HG03565 (cell line): ENCODE data around the gene CLEC4E.
"Not testable (repeated sequence)": the region's sequence is repeated elsewhere in the genome, so short reads cannot be mapped to it uniquely, and the experiment has no call there.

Experiments used
- ATAC-seq: cut with Tn5 transposase; IDR thresholded peaks from one replicate; pipeline ENCODE4 v1.9.1; 2021; ENCODE audit warnings: mild to moderate bottlenecking, moderate library complexity; ENCODE audit not compliant: unreplicated experiment

The CLEC4E gene, protein sequence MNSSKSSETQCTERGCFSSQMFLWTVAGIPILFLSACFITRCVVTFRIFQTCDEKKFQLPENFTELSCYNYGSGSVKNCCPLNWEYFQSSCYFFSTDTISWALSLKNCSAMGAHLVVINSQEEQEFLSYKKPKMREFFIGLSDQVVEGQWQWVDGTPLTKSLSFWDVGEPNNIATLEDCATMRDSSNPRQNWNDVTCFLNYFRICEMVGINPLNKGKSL

DNA sequence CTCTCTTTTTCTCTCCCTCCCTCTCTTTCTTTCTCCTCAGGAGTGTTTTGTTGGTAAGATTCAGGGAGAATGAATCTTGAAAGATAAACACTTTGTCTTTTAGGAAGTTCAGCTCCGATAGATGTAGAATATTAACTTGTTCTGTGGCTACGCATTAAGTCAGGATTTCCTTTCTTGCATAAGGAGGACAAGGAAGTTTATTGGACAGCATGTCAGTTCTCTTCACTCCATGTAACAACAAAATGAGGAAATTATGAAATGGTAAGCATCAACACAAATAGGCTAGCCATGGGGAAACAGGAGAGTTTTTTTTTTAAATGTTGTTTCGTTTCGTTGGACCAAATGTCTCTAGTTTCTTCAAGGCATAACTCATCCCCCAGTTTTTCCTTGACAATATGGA is at the start of gene CLEC4E:
TSS of gene CLEC4E (minus strand) at position 75 of the 400 bp plus-strand sequence. CDS start 108 bp downstream, outside the sequence.
- ATAC-seq, result not testable (repeated sequence)

DNA sequence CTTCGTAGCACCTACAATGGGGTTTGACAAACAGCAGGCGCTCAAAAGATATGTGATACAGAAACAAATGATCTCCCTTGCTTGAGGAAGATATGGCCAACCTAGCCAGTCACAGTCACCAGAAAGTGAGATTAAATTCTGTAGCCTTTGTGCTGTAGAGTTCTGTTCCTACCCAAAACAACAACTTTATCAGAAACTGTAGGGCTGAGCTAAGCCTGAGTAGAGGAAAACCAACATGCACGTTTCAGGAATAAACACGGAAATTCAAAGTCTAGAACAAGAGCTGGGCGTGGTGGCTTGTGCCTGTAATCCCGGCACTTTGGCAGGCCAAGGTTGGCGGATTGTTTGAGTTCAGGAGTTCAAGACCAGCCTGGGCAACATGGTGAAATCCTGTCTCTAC is 49.0 kb upstream of the CLEC4E start:
- ATAC-seq, result no peak

DNA sequence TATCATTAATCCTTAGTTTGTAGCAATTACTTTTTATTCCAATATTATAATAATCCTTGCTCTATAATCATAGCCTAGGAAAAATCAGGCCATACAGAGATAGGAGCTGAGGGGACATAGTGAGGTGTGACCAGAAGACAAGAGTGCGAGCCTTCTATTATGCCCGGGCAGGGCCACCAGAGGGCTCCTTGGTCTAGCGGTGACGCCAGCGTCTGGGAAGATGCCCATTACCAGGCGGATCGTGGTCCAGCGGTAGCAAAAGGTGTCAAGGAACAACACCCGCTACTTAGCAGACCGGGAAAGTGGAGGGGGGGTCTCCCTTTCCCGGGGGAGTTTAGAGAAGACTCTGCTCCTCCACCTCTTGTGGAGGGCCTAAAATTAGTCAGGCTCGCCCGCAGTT is 43.8 kb upstream of the CLEC4E start:
- not testable (repeated sequence) for ATAC-seq

DNA sequence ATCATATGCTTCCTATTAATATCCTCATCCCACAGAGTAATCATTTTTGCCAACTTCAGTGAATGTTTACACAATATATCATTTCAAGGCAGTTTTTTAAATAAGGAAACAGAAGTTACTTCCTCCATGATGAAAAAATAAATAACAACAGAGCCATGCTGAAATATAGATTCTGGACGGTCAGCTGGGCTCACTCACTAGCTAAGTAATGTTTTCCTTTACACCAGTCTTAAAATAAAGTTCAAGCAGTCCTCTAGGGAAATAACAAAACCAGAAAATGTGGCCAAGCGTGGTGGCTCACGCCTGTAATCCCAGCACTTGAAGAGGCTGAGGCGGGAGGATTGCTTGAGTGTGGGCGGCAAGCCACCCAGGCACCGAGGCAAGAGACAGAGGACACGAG is 43.3 kb upstream of the CLEC4E start:
- no peak for ATAC-seq

DNA sequence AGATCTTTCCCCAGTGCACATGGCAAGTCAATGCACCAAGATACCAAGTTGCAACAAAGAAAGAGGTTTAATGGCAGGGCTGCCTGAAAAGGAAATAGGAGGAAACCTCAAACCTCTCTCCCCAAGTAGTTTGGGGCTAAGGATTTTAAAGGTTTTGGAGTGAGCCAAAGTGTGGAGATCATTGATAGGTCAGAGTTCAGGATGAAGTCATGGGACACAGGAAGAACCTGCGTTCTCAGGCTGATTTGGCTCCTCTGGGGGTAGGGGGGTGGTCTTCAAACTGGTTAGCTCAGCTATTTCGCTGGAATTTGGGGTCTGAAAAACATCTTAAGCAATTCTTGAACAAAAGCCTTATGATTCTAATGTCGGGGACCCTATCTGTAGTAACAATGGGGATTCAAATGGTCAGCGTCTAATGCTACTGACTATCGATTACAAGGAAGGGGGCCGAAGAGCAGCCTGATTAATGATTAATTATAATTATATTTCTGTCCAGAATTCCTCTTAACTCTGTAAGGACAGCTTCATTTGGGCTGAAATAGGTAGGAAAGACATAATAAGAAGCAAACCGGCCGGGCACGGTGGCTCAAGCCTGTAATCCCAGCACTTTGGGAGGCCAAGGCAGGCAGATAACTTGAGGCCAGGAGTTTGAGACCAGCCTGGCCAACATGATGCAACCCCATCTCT is 40.5 kb upstream of the CLEC4E start:
- ATAC-seq, result no peak

DNA sequence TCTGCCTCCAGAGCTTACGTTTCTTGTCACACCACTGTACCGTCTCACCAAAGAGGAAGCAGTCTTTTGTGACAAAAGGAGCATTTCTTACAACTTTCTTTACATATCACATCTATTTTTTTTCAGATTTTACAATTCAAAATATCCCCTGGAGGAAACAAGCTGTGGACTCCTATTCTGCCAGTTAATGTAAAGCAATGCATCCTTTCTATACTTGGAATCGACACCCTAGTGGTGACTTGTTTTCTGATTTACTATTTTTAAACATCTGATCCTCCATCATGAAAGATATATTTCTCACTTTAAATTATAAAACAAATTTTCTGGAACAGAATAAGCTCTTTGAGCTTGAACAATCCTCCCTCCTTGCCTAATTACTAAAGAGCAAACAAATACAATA is 37.2 kb upstream of the CLEC4E start:
- no peak for ATAC-seq

DNA sequence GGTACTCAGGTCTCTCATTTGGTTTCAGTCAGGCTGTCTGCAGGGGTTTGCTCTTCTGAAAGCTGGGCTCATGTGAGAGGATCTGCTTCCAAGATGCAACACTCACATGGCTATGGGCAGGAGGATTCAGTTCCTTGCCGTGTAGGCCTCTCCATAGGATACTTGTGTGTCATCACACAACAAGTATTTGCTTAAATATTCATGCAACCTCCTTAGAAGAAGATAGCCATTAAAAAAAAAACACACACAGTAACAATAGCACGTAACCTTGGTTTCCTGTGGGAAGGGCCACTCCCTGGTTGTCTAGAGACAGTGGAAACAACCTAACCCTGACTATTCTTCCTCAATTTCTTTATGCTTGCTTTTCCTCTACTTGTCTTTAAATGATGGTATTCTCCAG is 31.8 kb upstream of the CLEC4E start:
- ATAC-seq, result no peak

DNA sequence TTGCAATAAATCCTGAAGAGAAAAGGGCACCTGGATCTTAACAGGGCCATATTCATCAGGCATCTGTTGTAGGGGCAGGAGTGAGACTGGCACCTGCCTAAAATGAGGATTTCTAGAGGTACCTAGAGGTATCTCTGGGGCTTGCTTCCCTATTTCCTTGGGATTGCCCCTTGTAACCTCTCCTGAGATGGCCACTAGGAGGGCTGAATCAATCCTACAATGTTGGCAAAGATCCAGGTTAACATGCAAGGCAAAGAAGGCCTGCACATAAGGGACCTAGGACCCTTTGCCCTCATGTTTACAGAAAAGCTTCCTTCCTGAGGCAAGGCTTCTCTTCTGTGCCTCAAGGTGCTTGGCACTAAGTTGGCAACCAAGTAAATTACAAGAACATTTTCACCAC is 25.8 kb upstream of the CLEC4E start:
- no peak for ATAC-seq

DNA sequence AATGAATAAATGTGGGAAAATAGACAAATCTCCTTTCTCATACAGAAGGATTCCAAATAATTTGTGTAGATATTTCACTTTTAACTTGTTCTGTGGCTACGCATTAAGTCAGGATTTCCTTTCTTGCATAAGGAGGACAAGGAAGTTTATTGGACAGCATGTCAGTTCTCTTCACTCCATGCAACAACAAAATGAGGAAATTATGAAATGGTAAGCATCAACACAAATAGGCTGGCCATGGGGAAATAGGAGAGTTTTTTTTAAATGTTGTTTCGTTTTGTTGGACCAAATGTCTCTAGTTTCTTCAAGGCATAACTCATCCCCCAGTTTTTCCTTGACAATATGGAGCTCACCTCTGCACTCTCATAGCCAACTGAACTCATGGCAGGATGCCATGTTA is 25.3 kb upstream of the CLEC4E start:
- ATAC-seq, result not testable (repeated sequence)

DNA sequence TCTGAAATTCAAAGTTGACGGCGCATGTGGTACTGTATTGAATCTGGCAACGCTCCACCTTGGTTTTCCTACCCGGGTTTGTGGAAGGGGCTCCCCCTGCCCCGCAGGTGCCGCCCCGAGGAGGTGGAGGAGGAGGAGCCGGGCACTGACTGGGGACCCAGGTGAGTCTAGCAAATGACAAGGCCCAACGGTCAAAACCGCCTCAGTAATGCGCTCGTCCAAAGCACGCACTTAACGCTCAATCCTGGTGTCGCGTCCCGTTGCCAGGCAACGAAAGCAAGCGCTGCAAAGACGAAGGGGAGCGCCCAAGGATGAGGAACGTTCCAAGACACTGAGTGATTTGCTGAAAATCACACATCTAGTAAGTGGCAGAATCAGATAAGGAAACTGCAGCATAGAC is 24.0 kb upstream of the CLEC4E start:
- ATAC-seq, result no peak

DNA sequence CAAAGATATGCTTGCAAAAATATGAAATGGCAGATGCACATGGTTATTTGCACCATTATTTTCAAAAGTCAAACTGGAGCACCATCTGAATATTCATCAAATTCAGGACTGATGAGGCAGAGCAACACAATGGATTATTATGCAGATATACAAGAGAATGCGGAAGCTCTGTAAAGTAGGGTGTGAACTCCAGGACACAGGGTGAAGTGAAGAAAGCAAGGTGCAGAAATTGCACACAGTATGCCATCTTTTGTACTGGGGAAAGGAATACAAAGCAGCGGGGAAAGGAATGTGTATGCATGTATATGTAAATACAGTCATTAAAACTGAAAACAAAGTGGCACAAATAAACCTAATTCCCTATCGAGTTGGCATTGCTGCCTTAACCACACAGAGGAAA is 22.7 kb upstream of the CLEC4E start:
- ATAC-seq, result no peak

DNA sequence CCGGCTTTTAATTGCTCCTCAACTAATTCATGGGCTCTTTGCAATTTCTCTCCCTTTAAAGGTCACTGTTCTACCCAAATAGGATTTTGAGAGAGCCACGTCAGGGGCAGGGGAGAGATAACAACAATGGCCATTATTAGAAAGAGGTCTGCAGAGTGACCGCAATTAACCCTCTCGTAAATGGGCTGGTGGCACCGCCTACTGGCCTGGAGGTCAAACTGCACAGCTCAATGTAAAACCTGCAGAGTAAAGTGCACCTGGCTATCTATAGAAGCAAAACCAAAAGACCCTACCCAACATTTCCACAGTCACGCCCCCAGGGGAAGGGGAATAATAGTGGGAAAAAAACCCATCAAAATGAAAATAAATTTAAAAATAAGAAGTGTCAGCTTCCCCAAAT is 21.6 kb upstream of the CLEC4E start:
- no peak for ATAC-seq

DNA sequence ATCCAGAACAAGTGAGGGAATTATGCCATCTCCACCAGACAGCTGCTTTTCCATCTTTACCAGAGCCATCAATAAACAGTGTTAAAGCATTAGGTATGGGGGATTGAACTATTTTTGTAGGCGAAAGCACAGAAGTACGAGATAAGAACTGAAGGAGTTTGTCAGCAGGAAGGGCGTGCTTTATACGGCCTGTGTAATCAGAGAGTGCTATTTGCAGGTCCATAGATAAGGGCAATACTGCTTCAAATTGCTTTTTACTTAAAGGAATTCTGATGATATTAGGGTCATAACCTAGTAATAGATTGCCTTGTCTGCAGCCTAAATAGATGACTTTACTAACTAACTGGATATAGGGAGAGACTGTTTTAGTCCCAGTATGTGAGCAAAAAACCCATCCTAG is 20.3 kb upstream of the CLEC4E start:
- ATAC-seq, result no peak

DNA sequence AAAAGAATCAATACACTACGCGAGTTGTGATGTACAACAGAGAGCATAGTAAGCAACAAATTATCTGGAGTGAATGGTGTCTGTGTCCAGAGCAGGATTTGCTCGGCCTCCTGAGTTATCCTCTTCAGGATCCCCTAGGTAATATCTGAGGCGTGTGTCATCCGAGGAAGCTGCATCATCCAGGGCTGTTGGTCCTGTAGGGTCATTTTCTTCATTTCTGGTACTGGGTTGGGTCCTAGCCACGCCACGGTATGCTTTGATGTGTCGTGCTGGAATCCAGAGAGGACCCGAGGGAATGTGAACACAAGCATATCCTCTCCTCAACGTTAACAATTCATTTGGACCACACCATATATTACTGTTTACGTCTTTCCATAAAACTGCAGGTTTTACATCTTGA is 19.0 kb upstream of the CLEC4E start:
- no peak for ATAC-seq

DNA sequence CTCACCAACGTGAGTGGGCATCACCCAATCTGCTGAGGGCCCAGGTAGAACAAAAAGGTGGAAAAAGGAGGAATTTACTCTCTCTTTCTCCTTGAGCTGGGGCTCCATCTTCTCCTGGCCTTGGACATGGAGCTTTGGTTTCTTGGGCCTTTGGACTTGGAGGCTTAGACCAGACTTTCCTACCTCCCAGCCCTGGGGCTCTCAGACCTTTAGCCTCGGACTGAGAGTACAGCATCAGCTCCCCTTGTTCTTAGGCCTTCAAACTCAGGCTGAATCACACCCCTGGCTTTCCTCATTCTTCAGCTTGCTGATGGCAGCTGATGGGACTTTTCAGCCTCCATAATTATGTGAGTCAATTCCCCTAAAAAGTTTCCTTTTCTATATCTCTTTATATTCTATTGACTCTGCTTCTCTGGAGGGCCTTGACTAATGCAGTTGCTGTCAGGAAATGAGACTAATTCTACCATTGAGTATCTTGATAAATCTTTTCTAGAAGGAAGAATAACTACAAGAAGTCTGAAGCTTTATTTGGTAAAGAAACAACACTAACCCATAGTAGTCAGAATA is 15.9 kb upstream of the CLEC4E start:
- no peak for ATAC-seq

DNA sequence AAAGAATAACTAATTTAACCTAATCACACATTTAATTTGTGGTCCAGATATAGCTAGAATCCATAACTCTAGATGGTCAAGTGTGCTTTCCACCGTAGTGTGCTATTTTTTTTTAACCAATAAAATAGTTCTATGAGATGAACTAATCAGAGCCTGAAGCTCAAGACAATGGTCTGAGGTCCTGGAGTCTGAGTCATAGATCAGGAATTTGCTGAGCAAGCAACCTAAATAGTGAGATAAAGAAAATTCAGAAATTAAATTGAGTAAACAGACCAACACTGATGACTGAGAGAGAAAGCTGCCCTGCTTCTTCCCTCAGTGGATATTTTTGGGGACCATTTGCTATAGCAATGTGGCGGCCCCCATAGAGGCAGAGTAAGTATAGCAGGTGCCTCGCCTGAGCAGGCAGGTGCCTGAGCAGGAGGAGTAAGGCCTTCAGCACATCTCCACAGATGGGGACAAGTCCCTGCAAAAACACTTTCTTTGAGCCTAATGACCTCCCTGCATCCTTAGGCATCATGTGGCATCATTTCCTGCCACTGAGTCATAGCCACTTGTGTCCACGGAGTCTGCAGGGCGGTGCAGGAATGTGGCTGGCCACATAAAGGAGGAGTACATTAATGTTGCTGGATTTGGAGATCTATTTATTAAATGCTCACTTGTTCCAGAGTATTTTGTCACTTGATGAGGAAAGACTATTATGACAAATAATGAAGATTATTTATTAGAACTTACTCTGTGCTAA is 13.9 kb upstream of the CLEC4E start:
- no peak for ATAC-seq

DNA sequence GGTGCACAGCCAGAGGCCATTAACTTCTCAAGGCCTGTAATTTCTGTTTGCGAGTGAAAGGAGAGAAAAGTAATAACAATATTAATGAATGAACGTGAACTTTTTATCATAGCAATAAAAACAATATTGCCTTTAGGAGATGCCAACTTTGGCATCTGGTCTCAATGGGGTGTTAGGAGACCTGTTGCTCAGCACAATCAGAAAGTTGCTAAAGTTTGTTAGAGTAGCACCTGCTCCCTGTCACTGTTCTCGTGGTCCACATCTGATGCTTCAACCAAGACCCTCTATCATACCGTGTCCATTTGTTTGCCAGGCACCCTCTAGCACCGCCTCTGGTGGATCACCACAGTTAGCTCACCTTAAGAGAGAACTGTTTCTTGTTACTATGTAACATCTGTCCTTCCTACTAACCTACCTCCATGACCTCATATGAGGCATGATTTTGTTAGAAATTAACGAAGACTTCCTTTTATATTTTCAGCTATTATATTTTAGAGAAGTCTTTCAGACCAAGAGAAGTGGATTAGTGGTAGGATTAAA is 12.5 kb upstream of the CLEC4E start:
- ATAC-seq, result no peak

DNA sequence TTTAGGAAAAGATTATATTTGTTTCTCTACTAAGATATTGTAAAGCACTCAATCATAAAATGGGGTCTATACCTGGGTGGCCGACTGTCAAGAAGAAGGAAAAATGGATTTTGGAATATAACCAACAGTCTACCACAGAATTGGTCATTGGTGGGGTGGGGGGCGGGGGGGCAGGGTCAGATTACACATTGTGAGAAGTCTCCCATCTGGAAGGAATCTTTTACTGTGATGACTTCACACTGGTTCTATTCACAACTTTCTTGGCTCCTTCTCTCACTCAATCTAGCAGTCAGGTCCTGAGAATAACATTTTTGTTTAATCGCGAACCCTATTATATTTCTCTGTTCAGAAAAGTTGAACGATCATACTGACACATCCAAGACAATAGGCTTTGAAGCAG is 8.7 kb upstream of the CLEC4E start:
- ATAC-seq, result no peak

DNA sequence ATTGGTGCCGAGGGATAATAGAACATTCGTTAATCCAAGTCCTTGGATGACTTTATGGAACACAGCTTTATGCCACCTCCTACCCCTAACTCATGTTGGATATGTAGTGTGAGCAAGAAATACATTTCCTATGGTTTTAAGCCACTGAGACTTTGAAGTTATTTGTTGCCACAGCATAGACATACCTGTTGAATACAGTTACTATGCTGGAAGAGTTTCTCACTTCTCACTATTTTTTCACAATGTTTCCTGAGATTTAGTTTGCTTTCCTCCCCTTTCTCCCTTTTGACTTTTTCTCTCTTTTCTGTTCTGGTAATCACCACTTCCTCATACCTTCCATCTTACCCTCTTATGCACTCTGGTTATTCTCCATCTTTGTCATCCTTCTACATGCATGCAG is 7.5 kb upstream of the CLEC4E start:
- ATAC-seq, result no peak

DNA sequence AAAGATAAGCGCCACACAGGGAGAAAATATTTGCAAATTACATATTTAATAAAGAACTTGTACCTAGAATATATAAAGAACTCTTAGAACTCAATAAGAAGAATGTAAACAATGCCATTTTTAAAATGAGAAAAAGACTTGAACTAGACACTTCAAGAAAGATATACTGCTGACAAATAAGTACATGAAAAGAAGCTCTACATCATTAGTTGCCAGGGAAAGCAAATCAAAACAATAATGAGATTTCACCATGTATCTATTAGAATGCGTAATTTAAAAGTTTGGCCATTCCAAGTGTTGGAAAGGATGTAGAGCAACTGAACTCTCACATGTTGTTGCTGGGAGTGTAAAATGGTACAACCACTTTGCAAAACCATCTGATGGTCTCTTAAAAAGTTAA is 6.9 kb upstream of the CLEC4E start:
- no peak for ATAC-seq

DNA sequence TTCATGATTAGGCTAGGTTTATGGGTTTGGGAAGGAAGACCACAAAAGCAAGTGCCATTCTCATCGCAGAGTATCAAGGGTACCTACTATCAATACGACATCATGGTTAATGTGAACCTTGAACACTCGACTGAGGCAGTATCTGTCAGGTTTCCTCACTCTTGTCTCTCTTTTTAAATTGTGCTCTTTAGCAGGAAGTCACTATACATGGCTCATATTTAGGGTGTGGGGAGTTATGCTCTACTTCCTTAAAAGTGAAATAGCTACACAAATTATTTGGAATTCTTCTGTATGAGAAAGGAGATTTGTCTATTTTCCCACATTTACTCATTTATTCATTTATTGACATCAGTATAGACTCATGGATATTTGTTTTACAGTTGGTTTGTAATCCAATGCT is 5.9 kb upstream of the CLEC4E start:
- ATAC-seq, result no peak

DNA sequence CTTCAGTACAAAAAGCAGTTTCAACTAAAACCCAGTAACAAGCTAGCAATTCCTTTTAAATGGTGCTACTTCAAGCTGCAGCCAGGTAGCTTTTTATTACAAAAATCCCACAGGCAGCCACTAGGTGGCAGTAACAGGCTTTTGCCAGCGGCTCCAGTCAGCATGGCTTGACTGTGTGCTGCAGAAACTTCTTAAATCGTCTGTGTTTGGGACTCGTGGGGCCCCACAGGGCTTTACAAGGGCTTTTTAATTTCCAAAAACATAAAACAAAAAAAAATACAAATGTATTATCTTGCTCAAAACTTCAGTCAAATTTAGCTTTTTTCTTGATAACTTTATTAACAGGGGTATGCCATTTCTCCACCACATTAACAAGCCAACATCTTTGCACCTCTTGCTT is 3.6 kb upstream of the CLEC4E start:
- ATAC-seq, result no peak
